Spleen (tissue), 11 donors: Measurements from ENCODE around the gene WAC. TPM values are rescaled to one million over a fixed set of nuclear protein-coding genes. Genes with fewer than 3 reads are reported as not detected.

Source experiments
- DNase-seq: peaks from one replicate; pipeline ENCODE4 v3.0.0-alpha.2; 2020
- H3K27ac ChIP-seq, 8 donors: fragments of 200-600 bp; sonication (generic) in 7 of 8; 1 replicate in 4 of 8; 2 replicates in 4 of 8; pipeline versions ENCODE4 v1.5.0 to v1.8.0; 2016 to 2021; ENCODE audit warnings: inconsistent platforms in 4 of 8, mild to moderate bottlenecking in 4 of 8, moderate library complexity in 1 of 8
- H3K27me3 ChIP-seq, 7 donors: fragments of 200-600 bp; sonication (generic) in 6 of 7; replicated peaks in 1 of 7; 1 replicate in 4 of 7; 2 replicates in 3 of 7; pipeline versions ENCODE4 v1.5.0 to v1.8.0; 2016 to 2021; ENCODE audit warnings: inconsistent platforms in 3 of 7, mild to moderate bottlenecking in 1 of 7
- H3K36me3 ChIP-seq, 6 donors: fragments of 200-600 bp; sonication (generic) in 5 of 6; 1 replicate in 4 of 6; 2 replicates in 2 of 6; pipeline versions ENCODE4 v1.5.0 to v1.8.0; 2016 to 2021; ENCODE audit warnings: inconsistent platforms in 2 of 6
- H3K4me1 ChIP-seq, 6 donors: fragments of 200-600 bp; sonication (generic) in 5 of 6; 1 replicate in 3 of 6; 2 replicates in 3 of 6; pipeline versions ENCODE4 v1.5.0 to v1.8.0; 2016 to 2021; ENCODE audit warnings: inconsistent platforms in 3 of 6
- H3K4me3 ChIP-seq, 8 donors: fragments of 200-600 bp; sonication (generic) in 7 of 8; 1 replicate in 4 of 8; 2 replicates in 4 of 8; pipeline versions ENCODE4 v1.5.0 to v1.8.0; 2016 to 2021; ENCODE audit warnings: inconsistent platforms in 4 of 8, mild to moderate bottlenecking in 4 of 8, moderate library complexity in 2 of 8
- H3K9me3 ChIP-seq, 8 donors: fragments of 200-600 bp; sonication (generic) in 7 of 8; 1 replicate in 4 of 8; 2 replicates in 4 of 8; pipeline versions ENCODE4 v1.5.0 to v1.8.0; 2016 to 2021; ENCODE audit warnings: inconsistent platforms in 4 of 8
- CTCF ChIP-seq, 11 experiments: fragments of 200-600 bp in 7 of 11; fragments of 450-650 bp in 4 of 11; sonication (generic) in 4 of 11; IDR thresholded peaks in 8 of 11; conservative IDR thresholded peaks in 3 of 11; 1 replicate in 7 of 11; 2 replicates in 4 of 11; pipeline versions ENCODE4 v1.4.0 to v1.8.0; 2016 to 2021; ENCODE audit warnings: antibody characterized with exemption in 11 of 11, inconsistent platforms in 4 of 11, mild to moderate bottlenecking in 1 of 11
- POLR2A ChIP-seq, 3 donors: fragments of 450-650 bp; IDR thresholded peaks; one replicate each; pipeline ENCODE4 v1.5.1; 2017; ENCODE audit warnings: antibody characterized with exemption in 3 of 3, mild to moderate bottlenecking in 1 of 3
- POLR2AphosphoS5 ChIP-seq, 3 donors: sonication (generic); formaldehyde crosslinking; IDR thresholded peaks; one replicate each; pipeline ENCODE4 v1.5.1; 2017; ENCODE audit warnings: antibody characterized with exemption in 3 of 3
- WGBS, 5 donors: extraction: QIAGEN DNeasy Blood & Tissue Kit in 3 of 5; methylation state at CpG; one replicate each; pipeline versions ENCODE4 v1.1.5 to v1.1.7; 2013 to 2018; 5-methylcytosine and 5-hydroxymethylcytosine counted together
- intact Hi-C: fragments of 100-400 bp; cut with DNase I; formaldehyde crosslinking; loops from one replicate; pipeline ENCODE4 v1.15.0; 2023; ENCODE audit warnings: low total_unique reads
- polyA plus RNA-seq, 3 donors: library from polyadenylated mRNA; stranded (reverse); fragments of 200-250 nt; gene quantifications; one replicate each; pipeline ENCODE4 v1.2.1, GENCODE V29; 2013
- total RNA-seq, 7 donors: library from RNA; depleted of rRNA in 3 of 7; stranded (reverse); fragments of >200 nt in 3 of 7; fragmentation: NEBNext Ultra II Directional in 4 of 7; extraction: Animal tissue kit (Norgen Biotek cat#: 25700) in 4 of 7; gene quantifications; one replicate each; pipeline versions ENCODE4 v1.1.0 to v1.2.1, GENCODE V29; 2016 to 2021
- donor health status: healthy with polysubstance abuse.
- donor health status: DM: no; HTN: no; CAD: no; lungs with moderate emphysema.
- donor health status: DM: no; HTN: no; CAD: no.
- donor health status: Bipolar disorder and iron deficiency.
- donor health status: healthy.
- donor health status: DM: no; HTN: no; CAD: no.
- donor health status: DM: yes; HTN: yes; CAD: no.

The WAC gene
- total and polyA plus RNA-seq, 10 donors, result 29.6 to 181 (median 142) TPM

- Histone ChIP-seq H3K4me3 (no peak overlapping the region), H3K4me1 (peaks cover 32 to 100% (median 83%) of the 10 kb centered on the region in 6 donors), H3K36me3 (peaks cover 0 to 100% (median 39%) of the 10 kb centered on the region in 6 donors), H3K27ac (no peak overlapping the region), H3K27me3 (no peaks in the 10 kb centered on the region), H3K9me3 (no peaks in the 10 kb centered on the region)
- 55 to 84% (median 63%) methylated on average over 4 of the region's 4 CpGs for WGBS, 5 donors
- DNase-seq, result no peak
- TF ChIP-seq CTCF (IDR thresholded peaks at IDR 0.05 in 8 of 11, conservative IDR thresholded peaks at IDR 0.05 in 3 of 11) (no peak), POLR2AphosphoS5 (IDR thresholded peaks at IDR 0.05) (no peak), POLR2A (IDR thresholded peaks at IDR 0.05) (no peak)
- intact Hi-C loops, result no loop called here
These were observed 13.2 kb downstream of the WAC start for GRCh38 chr10:28545967-28546644.

- Histone ChIP-seq H3K27me3 (no peaks in the 10 kb centered on the region), H3K36me3 (peaks cover 0 to 97% (median 27%) of the 10 kb centered on the region in 6 donors), H3K4me1 (peaks cover 26 to 100% (median 80%) of the 10 kb centered on the region in 6 donors), H3K9me3 (no peaks in the 10 kb centered on the region), H3K27ac (no peak overlapping the region), H3K4me3 (no peak overlapping the region)
- TF ChIP-seq POLR2AphosphoS5 (IDR thresholded peaks at IDR 0.05) (no peak), POLR2A (IDR thresholded peaks at IDR 0.05) (no peak), CTCF (IDR thresholded peaks at IDR 0.05 in 8 of 11, conservative IDR thresholded peaks at IDR 0.05 in 3 of 11) (no peak)
- intact Hi-C loops, result no loop called here
- WGBS, 5 donors, result 85 to 93% (median 87%) methylated on average over 2 of the region's 2 CpGs
- no peak for DNase-seq
These were observed 16.0 kb downstream of the WAC start for GRCh38 chr10:28548781-28549498.

- Histone ChIP-seq H3K27ac (peak overlapping the region in 4 of 8 donors; percentile 4 to 38 (median 20)), H3K27me3 (no peaks in the 10 kb centered on the region), H3K4me3 (no peak overlapping the region), H3K4me1 (peaks cover 31 to 100% (median 81%) of the 10 kb centered on the region in 6 donors), H3K36me3 (peaks cover 0 to 97% (median 30%) of the 10 kb centered on the region in 6 donors), H3K9me3 (no peaks in the 10 kb centered on the region)
- intact Hi-C loops, result no loop called here
- no peak for DNase-seq
- WGBS, 5 donors, result 51 to 70% (median 69%) methylated on average over 3 of the region's 3 CpGs
- TF ChIP-seq POLR2AphosphoS5 (IDR thresholded peaks at IDR 0.05) (no peak), CTCF (IDR thresholded peaks at IDR 0.05 in 8 of 11, conservative IDR thresholded peaks at IDR 0.05 in 3 of 11) (no peak), POLR2A (IDR thresholded peaks at IDR 0.05) (no peak)
These were observed 18.2 kb downstream of the WAC start for GRCh38 chr10:28551086-28551485.

- 71 to 85% (median 83%) methylated on average over 4 of the region's 4 CpGs for WGBS, 5 donors
- DNase-seq, result no peak
- Histone ChIP-seq H3K27ac (no peak overlapping the region), H3K4me1 (peaks cover 30 to 100% (median 85%) of the 10 kb centered on the region in 6 donors), H3K27me3 (no peaks in the 10 kb centered on the region), H3K9me3 (no peaks in the 10 kb centered on the region), H3K36me3 (peaks cover 0 to 92% (median 28%) of the 10 kb centered on the region in 6 donors), H3K4me3 (no peak overlapping the region)
- intact Hi-C loops, result no loop called here
- TF ChIP-seq POLR2A (IDR thresholded peaks at IDR 0.05) (no peak), POLR2AphosphoS5 (IDR thresholded peaks at IDR 0.05) (no peak), CTCF (IDR thresholded peaks at IDR 0.05 in 8 of 11, conservative IDR thresholded peaks at IDR 0.05 in 3 of 11) (no peak)
These were observed 19.9 kb downstream of the WAC start for GRCh38 chr10:28552775-28553174.
